Frontal cortex (tissue), 4 donors: ENCODE results near the gene ILF2. TPM values are rescaled to one million over a fixed set of nuclear protein-coding genes. Genes with fewer than 3 reads are reported as not detected.

Source experiments
- DNase-seq, 2 donors: peaks; one replicate each; pipeline ENCODE4 v3.0.0; 2012; ENCODE audit warnings: low spot score in 2 of 2
- FAIRE-seq: peaks from 2 replicates; lab custom pipeline; 2012; peaks lifted over from hg19 to GRCh38; lab: Jason Lieb, UNC
- total RNA-seq: library from RNA; depleted of rRNA; stranded (reverse); fragments of >200 nt; gene quantifications from one replicate; pipeline ENCODE4 v1.2.3, GENCODE V29; 2014
- donor health status: control.
- donor health status: control.
- donor health status: control.

ILF2 gene
- total RNA-seq, 1 donor from 2014 or later = 240 TPM

DNA sequence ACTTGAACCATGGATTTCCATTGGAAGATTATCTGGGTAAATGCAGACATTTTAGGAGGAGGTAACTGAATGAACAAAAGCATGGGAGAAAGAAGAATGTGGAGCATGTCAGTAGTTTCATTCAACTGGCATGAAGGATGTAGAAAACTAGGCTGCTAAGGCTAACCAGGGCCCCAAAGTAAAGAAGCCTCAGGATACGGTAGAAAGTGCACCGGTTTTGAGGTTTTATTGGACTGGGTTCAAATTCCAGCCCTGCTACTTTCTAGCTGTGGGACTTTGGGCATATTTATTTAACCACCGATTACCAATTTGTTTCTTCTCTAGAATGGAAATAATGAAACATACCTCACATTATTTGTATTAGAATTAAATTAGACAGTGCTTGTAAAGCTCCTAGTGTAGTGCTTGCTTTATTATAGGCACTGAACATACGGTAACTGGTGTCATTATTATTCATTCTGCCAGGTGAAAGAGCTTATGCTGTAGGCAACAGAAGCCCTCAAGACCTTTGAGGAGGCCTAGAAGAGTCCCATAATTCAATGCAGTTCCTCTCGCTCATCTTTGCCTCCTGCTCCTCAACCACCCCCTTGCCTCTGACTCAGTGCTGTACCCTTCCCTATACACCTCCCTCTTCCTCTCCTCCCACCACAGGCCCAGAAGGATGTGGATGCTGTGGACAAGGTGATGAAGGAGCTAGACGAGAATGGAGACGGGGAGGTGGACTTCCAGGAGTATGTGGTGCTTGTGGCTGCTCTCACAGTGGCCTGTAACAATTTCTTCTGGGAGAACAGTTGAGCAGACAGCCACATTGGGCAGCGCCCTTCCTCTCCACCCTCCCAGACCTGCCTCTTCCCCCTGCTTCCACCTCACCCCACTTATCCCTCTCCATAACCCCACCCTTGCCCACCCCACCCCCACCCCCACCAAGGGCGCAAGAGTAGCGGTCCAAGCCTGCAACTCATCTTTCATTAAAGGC lies 39.5 kb downstream of the ILF2 start:
- FAIRE-seq = no peak
- no peak for DNase-seq

DNA sequence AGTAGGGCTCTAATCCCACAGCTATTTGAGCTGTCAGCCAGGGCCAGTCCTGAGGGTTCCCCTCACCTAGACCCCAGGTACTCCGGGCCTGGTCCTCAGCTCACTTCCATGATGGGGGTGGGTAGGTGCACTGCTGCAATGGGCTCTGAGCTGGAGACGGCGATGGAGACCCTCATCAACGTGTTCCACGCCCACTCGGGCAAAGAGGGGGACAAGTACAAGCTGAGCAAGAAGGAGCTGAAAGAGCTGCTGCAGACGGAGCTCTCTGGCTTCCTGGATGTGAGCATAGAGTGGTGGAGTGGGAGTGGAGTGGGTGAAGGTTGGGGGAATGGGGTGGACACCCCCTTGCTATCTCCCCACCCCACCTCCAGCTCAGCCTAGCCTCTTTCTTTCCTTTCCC lies 40.4 kb downstream of the ILF2 start:
- FAIRE-seq (no peak), DNase-seq (no peak)

GRCh38 chr1:153629971-153630370 lies 40.8 kb downstream of the ILF2 start:
- DNase-seq = no peak
- no peak for FAIRE-seq

DNA sequence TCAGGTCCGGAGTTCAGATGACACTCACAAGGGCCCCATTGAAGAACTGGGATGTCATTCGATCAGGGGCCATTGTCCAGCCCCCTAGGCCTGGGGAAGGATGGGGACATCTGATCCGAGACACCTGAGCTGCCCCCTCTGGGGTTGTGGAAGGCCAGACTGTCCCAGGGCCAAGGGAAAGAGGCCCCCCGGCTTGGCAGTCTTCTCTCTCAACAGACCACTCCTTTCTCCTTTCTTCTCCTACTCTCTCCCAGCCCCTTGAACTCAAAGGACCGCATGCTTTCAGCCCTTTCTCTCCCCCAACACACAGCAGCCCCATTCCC lies 41.5 kb downstream of the ILF2 start:
- DNase-seq = no peak
- FAIRE-seq = no peak

DNA sequence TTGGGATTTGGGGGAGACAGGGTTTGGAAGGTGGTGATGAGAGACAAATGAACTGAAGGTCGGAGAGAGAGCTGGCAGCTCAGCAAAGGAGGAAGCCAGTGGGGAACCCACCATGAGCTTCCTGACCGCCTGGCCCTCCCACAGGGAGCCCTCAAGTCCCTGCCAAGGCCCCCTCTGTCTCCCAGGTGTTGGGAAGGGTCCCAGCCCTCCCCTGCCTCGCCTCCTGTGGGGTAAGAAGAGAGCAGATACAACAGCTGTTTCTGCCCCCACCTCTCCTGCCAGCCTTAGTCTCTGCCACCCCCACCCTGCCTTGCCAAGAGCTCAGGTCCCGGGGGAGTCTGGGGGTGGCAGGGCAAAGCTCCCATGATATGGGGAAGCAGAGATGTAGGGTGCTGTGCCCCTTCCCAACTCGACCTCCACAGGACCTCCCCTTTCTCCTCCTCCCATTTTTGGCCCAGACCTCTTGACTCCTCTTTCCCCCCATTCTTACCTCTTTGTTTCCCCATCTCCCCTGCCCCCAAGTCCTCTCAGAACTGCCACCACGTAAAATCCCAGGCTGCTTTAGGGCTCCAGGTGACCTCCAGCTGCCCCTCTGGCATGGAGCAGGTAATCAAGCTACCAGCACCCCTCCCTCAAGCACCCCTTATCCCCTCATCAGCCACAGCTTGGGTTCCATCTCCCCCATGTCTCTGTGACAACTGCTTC lies 42.0 kb downstream of the ILF2 start:
- DNase-seq = no peak
- FAIRE-seq = no peak

DNA sequence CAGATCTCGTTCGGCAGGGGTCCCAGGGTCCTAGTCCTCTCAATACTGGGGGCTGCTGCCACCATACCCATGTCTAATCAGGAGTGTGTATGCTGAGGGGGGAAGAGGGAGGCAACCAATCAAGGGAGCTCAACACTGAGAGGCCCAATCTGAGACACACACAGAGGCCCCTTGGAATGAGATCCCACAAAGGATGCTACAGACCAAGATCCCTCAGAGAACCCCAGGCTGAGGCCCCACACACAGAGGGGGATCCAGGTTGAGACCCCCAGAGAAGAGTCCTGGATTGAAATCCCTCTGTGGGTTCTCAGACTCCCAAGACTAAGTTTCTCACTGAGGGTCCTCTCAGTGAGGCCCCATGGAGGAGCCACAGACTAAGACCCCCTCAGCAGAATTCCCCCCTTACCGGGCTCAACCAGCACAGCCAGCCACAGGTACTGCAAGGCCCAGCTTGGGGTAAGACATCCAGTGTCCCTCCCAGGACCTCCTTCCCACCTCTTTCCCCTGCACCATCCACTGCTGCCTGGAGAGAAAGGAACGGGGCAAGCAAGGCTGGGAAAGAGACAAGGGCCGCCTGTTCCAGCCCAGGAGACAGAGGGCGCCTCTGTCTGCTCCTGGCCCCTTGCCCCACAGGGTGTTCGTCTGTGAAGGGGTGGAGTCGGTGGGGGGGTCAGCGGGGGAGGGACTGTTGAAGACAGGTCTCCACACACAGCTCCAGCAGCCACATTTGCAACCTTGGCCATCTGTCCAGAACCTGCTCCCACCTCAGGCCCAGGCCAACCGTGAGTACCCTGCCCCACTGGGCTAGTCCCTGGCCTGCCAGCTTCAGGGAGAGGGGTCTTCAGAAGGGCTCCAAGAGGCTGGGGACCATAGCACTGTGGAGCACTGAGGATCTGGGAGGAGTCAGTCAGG lies 42.8 kb downstream of the ILF2 start, which contains the start of gene S100A1:
S100A1 (plus strand) TSS at position 720 of the 912 bp plus-strand sequence. CDS start 2,088 bp downstream, outside the sequence.
- DNase-seq (peak in 1 of 2 donors; percentile 61), FAIRE-seq (no peak)

DNA sequence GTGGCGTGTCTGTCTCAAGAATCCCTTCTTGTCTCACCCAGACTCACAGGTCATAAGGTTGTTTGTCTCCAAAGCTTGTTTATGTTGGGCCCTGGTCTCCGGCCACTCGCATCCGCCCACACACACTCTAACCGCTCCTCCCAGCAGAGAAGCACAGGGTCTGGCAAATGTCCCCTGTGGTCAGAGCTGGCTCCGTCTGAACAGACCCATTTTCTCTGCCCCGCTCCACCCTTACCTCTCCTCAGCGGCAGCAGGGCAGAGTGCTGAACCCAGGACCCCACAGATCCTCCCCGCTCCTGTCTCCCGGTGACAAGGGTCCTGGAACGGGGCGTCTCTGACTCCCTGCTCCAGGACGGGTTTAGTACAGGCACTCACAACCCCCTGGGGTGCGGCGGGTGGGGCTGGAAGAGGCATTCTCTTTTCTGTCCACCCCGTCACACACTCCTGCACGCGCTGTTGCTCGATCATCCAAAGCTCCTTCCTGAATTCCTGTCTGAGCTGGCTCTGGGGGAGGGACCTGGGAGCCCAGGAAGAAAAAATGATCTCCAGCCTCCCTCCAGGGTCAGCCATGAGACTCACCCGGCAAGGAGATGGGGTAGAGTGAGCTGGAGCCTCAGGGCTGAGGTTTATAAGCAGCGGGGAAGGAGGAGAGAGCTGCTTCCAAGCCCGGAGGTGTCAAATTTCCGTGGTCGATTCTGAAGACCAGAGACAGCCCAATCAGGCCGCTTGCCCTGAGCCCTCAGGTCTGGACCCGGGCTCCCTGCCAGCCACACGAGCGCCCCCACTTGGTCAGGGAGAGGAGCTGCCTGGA lies 43.7 kb downstream of the ILF2 start, which contains the start of gene S100A13:
S100A13 (minus strand) TSS at position 602 of the 811 bp plus-strand sequence. CDS start 1,033 bp downstream, outside the sequence.
- peak in 1 of 2 donors; percentile 61 for DNase-seq
- FAIRE-seq = no peak

DNA sequence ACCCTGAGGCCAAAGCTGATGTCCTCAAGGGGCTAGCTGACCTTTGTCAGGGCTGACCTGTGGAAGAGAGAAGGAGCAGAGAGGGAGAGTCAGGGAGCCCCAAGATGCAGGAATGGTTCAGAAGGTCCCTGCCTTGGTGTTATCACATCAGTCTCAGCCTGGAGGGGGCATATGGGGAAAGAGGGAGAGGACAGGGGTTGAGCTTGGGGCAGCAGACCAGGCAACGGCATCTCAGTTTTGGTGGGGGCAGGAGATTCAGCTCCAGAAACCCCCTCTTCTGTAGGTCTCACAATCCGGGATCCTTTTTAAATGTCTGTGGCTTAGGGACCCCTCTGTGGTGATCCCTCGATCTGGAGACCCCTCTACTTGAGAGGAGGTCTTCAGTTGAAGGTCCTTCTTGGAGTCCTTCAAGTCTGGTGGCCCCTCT lies 44.3 kb downstream of the ILF2 start:
- DNase-seq (no peak), FAIRE-seq (no peak)

DNA sequence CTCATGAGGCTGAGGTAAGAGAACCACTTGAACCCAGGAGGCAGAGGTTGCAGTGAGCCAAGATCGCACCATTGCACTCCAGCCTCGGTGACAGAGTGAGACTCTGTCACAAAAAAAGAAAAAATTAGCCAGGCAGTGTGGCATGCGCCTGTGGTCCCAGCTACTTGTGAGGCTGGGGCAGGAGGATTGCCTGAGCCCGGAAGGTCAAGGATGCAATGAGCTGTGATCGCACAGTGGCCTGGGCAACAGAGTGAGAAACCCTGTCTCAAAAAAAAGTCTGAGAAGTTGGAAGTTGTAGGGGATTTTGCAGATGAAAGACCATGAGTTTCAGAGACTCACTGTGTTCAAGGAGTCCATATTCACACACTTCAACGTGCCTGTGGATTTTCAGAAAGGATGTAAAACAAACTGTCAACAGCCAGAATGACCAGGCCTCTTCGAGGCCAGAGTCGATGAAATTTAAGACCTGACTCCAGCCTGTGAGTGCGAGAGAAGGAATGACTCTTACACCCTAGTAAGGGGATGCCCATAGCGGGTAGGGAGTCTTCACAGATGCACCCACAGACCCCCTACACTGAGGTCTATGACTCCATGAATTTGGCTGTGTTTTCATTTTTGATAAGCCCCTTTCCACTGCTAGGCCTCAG lies 45.7 kb downstream of the ILF2 start:
- FAIRE-seq (no peak), DNase-seq (no peak)

GRCh38 chr1:153623101-153623500 lies 47.7 kb downstream of the ILF2 start:
- DNase-seq = no peak
- no peak for FAIRE-seq

GRCh38 chr1:153619171-153619570 lies 51.6 kb downstream of the ILF2 start:
- no peak for DNase-seq
- no peak for FAIRE-seq

- FAIRE-seq (no peak), DNase-seq (no peak)
Measured at GRCh38 chr1:153617663-153618062, 53.1 kb downstream of the ILF2 start.

- FAIRE-seq = no peak
- DNase-seq = no peak
Measured at GRCh38 chr1:153616917-153617311, 53.9 kb downstream of the ILF2 start.

DNA sequence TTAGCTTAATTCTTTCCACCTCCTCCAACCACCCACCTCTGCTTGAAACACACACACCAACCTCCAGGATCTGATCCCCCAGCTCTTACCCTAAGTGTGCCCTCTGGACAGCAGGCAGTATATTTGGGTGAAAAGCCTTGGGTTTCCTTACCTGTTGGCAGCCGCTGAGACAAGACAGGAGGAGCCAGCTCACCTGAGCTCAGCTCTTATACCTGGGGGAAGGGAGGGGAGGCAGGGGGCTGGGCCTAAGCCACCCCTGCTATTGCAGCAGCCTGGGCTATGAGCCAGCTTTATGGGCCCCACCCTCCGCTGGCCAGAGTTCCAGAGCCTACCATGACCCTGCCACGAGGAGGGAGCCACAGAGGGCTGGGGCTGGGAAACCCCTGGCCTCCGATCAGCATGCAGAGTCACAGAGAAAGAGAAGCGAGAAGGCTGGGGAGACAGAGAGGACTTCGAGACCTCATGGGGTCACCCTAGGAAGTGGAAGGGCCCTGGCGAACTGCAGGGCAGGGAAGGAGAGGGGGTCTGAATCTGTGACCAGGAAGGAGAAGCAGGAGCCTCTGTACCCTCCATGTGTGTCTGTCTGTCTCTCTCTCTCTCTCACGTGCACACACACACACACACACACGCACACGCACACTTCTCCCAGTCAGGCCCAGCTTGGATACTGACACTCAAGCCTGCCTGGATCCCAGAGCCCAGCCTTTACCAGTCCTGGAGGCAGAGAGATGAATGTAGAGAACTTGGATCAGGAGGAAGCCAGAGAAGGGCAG lies 54.5 kb downstream of the ILF2 start, which contains the start of gene S100A14:
S100A14 (minus strand) TSS at position 182 of the 773 bp plus-strand sequence. CDS start 467 bp downstream, outside the sequence.
- no peak for DNase-seq
- FAIRE-seq = no peak

- DNase-seq = no peak
- FAIRE-seq = no peak
Measured at GRCh38 chr1:153615406-153615805, 55.4 kb downstream of the ILF2 start.

- DNase-seq (no peak), FAIRE-seq (no peak)
Measured at GRCh38 chr1:153614906-153615305, 55.9 kb downstream of the ILF2 start.

DNA sequence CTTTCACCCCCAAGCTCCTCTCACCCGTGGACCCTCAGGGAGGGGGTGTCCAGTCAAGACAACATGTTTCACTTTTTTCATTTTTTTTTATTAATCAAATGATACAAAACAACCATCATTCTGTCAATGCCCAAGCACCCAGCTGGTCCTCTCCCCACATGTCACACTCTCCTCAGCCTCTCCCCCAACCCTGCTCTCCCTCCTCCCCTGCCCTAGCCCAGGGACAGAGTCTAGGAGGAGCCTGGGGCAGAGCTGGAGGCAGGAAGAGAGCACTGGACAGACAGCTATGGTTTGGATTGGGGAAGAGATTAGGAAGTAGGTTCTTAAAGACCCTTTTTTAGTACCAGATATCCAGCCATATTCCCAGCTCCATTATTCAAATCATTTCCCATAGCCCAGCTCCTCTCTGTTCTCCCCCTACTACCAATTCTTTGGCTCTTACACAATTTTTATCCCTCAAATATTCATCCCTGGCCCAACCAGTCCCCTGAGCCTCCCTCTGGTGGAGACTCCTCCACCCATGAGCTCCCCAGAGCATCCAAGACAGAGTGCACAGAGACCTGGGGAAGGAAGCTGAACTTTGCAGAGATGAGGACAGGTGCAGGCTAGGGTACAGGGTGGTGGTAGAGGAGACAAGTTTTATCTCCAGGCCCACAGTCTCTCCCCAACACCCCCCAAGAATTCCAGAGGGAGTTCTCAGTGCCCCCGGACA lies 56.4 kb downstream of the ILF2 start:
- DNase-seq (no peak), FAIRE-seq (no peak)
